Panc1 (cell line): ENCODE results near the gene GALNT16. TPM values are rescaled to one million over a fixed set of nuclear protein-coding genes. Genes with fewer than 3 reads are reported as not detected.

Source experiments
- ATAC-seq: fragments of 200-7000 bp; cut with Tn5 transposase; 2 replicates; pipeline ENCODE4 v1.9.1; 2020; ENCODE audit warnings: mild to moderate bottlenecking, moderate library complexity
- BruUV-seq: library from RNA; stranded (reverse); fragments of 400-500 nt; replicated peaks from 2 replicates; lab custom pipeline; 2021; lab: Mats Ljungman, UMichigan
- CTCF ChIA-PET: fragments of 300-600 bp; sonication (Branson Sonifier 250); formaldehyde crosslinking; loops from one replicate; lab custom pipeline; 2022; ENCODE audit warnings: antibody characterized with exemption; lab: Charles Lee
- POLR2A ChIA-PET: fragments of 300-600 bp; sonication (Branson Sonifier 250); formaldehyde crosslinking; loops from one replicate; lab custom pipeline; 2022; ENCODE audit warnings: antibody characterized with exemption; lab: Charles Lee
- DNase-seq: peaks from one replicate; pipeline ENCODE4 v3.0.0-alpha.2; 2010; ENCODE audit warnings: low read depth, low spot score
- H3K27ac ChIP-seq: 2 replicates; pipeline ENCODE4 v1.5.1; 2011; ENCODE audit warnings: mild to moderate bottlenecking, low read length, inconsistent platforms
- H3K27me3 ChIP-seq: fragments of 200-500 bp; sonication (Bioruptor generic); 2 replicates; pipeline ENCODE4 v1.6.0; 2014; ENCODE audit warnings: low read length, inconsistent platforms; ENCODE audit not compliant: control insufficient read depth, insufficient read depth
- H3K36me3 ChIP-seq: fragments of 200-500 bp; sonication (Bioruptor generic); 2 replicates; pipeline ENCODE4 v1.5.1; 2014; ENCODE audit warnings: inconsistent platforms, mild to moderate bottlenecking, low read length, moderate library complexity; ENCODE audit not compliant: control insufficient read depth, insufficient read depth
- H3K4me1 ChIP-seq: 2 replicates; pipeline ENCODE4 v1.5.1; 2011; ENCODE audit warnings: inconsistent platforms, mild to moderate bottlenecking, low read length, moderate library complexity; ENCODE audit not compliant: control insufficient read depth, insufficient read depth
- H3K4me3 ChIP-seq, 2 experiments: 2 replicates each; pipeline ENCODE4 v1.5.1; 2011 to 2012; ENCODE audit warnings: low read depth in 2 of 2, low read length in 2 of 2, mild to moderate bottlenecking in 2 of 2, inconsistent platforms in 1 of 2, moderate library complexity in 1 of 2
- H3K9me3 ChIP-seq: fragments of 200-500 bp; sonication (Bioruptor generic); 2 replicates; pipeline ENCODE4 v1.5.1; 2014; ENCODE audit warnings: low read depth, mild to moderate bottlenecking, inconsistent platforms, low read length, moderate library complexity; ENCODE audit not compliant: control insufficient read depth, insufficient read depth
- CTCF ChIP-seq: fragments of 450-650 bp; IDR thresholded peaks from 2 replicates; pipeline ENCODE4 v1.5.1; 2017; ENCODE audit warnings: mild to moderate bottlenecking
- POLR2AphosphoS5 ChIP-seq: IDR thresholded peaks from 2 replicates; pipeline ENCODE4 v1.6.1; 2012; ENCODE audit warnings: mild to moderate bottlenecking, low read depth, low read length, moderate library complexity
- REST ChIP-seq, 2 experiments: IDR thresholded peaks; 2 replicates each; pipeline ENCODE4 v1.6.1; 2011 to 2012; ENCODE audit warnings: low read depth in 2 of 2, control low read depth in 1 of 2, low read length in 1 of 2, mild to moderate bottlenecking in 1 of 2, moderate library complexity in 1 of 2; ENCODE audit not compliant: insufficient read depth in 1 of 2
- SIN3A ChIP-seq: IDR thresholded peaks from 2 replicates; pipeline ENCODE4 v1.6.1; 2012; ENCODE audit warnings: low read depth, mild to moderate bottlenecking, low read length, moderate library complexity, borderline replicate concordance; ENCODE audit not compliant: insufficient read depth
- TCF7L2 ChIP-seq: IDR thresholded peaks from 2 replicates; pipeline ENCODE4 v1.6.1; 2011; ENCODE audit warnings: mild to moderate bottlenecking, low read depth, low read length, inconsistent platforms
- in situ Hi-C: cut with HindIII; loops from 2 replicates; pipeline ENCODE4 v1.10.0; 2016; ENCODE audit warnings: low sequenced_read_pairs, low pct_unique_long_range_greater_than_20kb
- intact Hi-C: fragments of 100-400 bp; cut with micrococcal nuclease; formaldehyde crosslinking; loops from one replicate; pipeline ENCODE4 v1.10.0; 2022; ENCODE audit not compliant: unreplicated experiment
- total RNA-seq: library from RNA; stranded (reverse); gene quantifications from one replicate; pipeline ENCODE4 v1.2.1, GENCODE V29; 2021; ENCODE audit not compliant: unreplicated experiment

GALNT16 gene
- total RNA-seq, 1 experiment from 2014 or later = 0.72 TPM

GRCh38 chr14:69363964-69364363 lies 104.0 kb downstream of the GALNT16 start:
- no peak for ATAC-seq
- in situ Hi-C loops (no loop called here), intact Hi-C loops (no loop called here)
- no peak for DNase-seq
- Histone ChIP-seq H3K4me3 (no peak overlapping the region), H3K36me3 (no peaks in the 10 kb centered on the region), H3K9me3 (no peaks in the 10 kb centered on the region), H3K27ac (no peak overlapping the region), H3K4me1 (no peaks in the 10 kb centered on the region), H3K27me3 (no peaks in the 10 kb centered on the region)
- CTCF ChIA-PET = no interaction called here
- BruUV-seq = no TSS peak
- POLR2A ChIA-PET = no interaction called here
- no peak for TF ChIP-seq TCF7L2
- TF ChIP-seq REST (IDR thresholded peaks at IDR 0.05; ENCODE audit: insufficient read depth in 1 of 2, low read depth in 2 of 2, low read length in 1 of 2) = no peak
- TF ChIP-seq CTCF = no peak
- TF ChIP-seq SIN3A = no peak
- TF ChIP-seq POLR2AphosphoS5 = no peak

GRCh38 chr14:69364378-69364777 lies 104.4 kb downstream of the GALNT16 start:
- POLR2A ChIA-PET = no interaction called here

More at GRCh38 chr14:69364378-69364777, 104.4 kb downstream of the GALNT16 start:
- no peaks in the 10 kb centered on the region for H3K36me3 ChIP-seq
- no peak overlapping the region for H3K4me3 ChIP-seq
- no peak for TF ChIP-seq POLR2AphosphoS5
- no peak for TF ChIP-seq CTCF
- no peak for TF ChIP-seq SIN3A
- TF ChIP-seq TCF7L2 = no peak
- no peak for TF ChIP-seq REST (IDR thresholded peaks at IDR 0.05; ENCODE audit: insufficient read depth in 1 of 2, low read depth in 2 of 2, low read length in 1 of 2)
- in situ Hi-C loops (no loop called here), intact Hi-C loops (no loop called here)
- H3K27ac ChIP-seq = no peak overlapping the region
- no peak for DNase-seq
- ATAC-seq = no peak
- CTCF ChIA-PET = no interaction called here
- BruUV-seq = no TSS peak
- no peaks in the 10 kb centered on the region for H3K9me3 ChIP-seq
- no peaks in the 10 kb centered on the region for H3K27me3 ChIP-seq
- no peaks in the 10 kb centered on the region for H3K4me1 ChIP-seq
